ENCODE data around the gene LRRC74B.

- TF ChIP-seq CTCF (IDR thresholded peaks at IDR 0.05) (no peak), POLR2AphosphoS5 (IDR thresholded peaks at IDR 0.05) (no peak), POLR2A (IDR thresholded peaks at IDR 0.05) (peak in 1 of 2 donors; percentile 1), EP300 (IDR thresholded peaks at IDR 0.05) (no peak)
These were observed 45.3 kb upstream of the LRRC74B start for GRCh38 chr22:21000207-21000986.

Data from gastroesophageal sphincter (tissue), 3 donors.